ENCODE data around the gene SLC2A4RG. TPM values are rescaled to one million over a fixed set of nuclear protein-coding genes. Genes with fewer than 3 reads are reported as not detected.

The SLC2A4RG gene
- total and polyA plus RNA-seq, 2 of the 13 experiments (the other 11 are each of a cell fraction or from before 2014, with no cell fraction given), result 91.4 to 95.9 TPM

- TF ChIP-seq HNRNPUL1 (IDR thresholded peaks at IDR 0.05; ENCODE audit: low read depth, low read length) (no peak; the same call in 1 of the 2 replicates), ZNF234 (CRISPR knock-in tag; conservative IDR thresholded peaks at IDR 0.05) (peak; percentile 73), HOXA9 (CRISPR knock-in tag; IDR thresholded peaks at IDR 0.05; ENCODE audit: borderline replicate concordance) (peak; percentile 97; the same call in 1 of the 2 replicates), NCOR1 (IDR thresholded peaks at IDR 0.05; ENCODE audit: borderline replicate concordance, low read length) (peak; percentile 72; the same call in 1 of the 2 replicates), ZNF781 (CRISPR knock-in tag; IDR thresholded peaks at IDR 0.05; ENCODE audit: borderline replicate concordance, not compliant biosample characterization) (peak; percentile 51), AHR (CRISPR knock-in tag; IDR thresholded peaks at IDR 0.05) (peak; percentile 93; the same call in 1 of the 2 replicates), NFKB2 (CRISPR knock-in tag; IDR thresholded peaks at IDR 0.05; ENCODE audit: borderline replicate concordance) (peak; percentile 92), CHCHD3 (CRISPR knock-in tag; IDR thresholded peaks at IDR 0.05) (peak; percentile 88; the same call in 1 of the 2 replicates), ZNF724P (CRISPR knock-in tag; IDR thresholded peaks at IDR 0.05; ENCODE audit: borderline replicate concordance) (peak; percentile 96; the same call in 1 of the 2 replicates), ZSCAN29 (CRISPR knock-in tag; conservative IDR thresholded peaks at IDR 0.05) (peak; percentile 40; the same call in 1 of the 2 replicates)
- TF ChIP-seq, protein P1, sequence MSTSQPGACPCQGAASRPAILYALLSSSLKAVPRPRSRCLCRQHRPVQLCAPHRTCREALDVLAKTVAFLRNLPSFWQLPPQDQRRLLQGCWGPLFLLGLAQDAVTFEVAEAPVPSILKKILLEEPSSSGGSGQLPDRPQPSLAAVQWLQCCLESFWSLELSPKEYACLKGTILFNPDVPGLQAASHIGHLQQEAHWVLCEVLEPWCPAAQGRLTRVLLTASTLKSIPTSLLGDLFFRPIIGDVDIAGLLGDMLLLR (CRISPR knock-in tag; IDR thresholded peaks at IDR 0.05), result peak; percentile 93
- TF ChIP-seq, protein P2, sequence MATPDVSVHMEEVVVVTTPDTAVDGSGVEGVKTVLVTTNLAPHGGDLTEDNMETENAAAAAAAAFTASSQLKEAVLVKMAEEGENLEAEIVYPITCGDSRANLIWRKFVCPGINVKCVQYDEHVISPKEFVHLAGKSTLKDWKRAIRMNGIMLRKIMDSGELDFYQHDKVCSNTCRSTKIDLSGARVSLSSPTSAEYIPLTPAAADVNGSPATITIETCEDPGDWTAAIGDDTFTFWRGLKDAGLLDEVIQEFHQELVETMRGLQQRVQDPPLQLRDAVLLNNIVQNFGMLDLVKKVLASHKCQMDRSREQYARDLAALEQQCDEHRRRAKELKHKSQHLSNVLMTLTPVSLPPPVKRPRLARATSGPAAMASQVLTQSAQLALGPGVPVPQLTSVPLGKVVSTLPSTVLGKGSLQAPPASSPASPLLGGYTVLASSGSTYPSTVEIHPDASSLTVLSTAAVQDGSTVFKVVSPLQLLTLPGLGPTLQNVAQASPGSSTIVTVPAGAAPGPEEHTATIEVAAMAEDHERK (CRISPR knock-in tag; IDR thresholded peaks at IDR 0.05; ENCODE audit: low read depth), result peak; percentile 96
- TF ChIP-seq, protein P3, sequence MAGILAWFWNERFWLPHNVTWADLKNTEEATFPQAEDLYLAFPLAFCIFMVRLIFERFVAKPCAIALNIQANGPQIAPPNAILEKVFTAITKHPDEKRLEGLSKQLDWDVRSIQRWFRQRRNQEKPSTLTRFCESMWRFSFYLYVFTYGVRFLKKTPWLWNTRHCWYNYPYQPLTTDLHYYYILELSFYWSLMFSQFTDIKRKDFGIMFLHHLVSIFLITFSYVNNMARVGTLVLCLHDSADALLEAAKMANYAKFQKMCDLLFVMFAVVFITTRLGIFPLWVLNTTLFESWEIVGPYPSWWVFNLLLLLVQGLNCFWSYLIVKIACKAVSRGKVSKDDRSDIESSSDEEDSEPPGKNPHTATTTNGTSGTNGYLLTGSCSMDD (CRISPR knock-in tag; IDR thresholded peaks at IDR 0.05), result no peak
- TF ChIP-seq, protein P4, sequence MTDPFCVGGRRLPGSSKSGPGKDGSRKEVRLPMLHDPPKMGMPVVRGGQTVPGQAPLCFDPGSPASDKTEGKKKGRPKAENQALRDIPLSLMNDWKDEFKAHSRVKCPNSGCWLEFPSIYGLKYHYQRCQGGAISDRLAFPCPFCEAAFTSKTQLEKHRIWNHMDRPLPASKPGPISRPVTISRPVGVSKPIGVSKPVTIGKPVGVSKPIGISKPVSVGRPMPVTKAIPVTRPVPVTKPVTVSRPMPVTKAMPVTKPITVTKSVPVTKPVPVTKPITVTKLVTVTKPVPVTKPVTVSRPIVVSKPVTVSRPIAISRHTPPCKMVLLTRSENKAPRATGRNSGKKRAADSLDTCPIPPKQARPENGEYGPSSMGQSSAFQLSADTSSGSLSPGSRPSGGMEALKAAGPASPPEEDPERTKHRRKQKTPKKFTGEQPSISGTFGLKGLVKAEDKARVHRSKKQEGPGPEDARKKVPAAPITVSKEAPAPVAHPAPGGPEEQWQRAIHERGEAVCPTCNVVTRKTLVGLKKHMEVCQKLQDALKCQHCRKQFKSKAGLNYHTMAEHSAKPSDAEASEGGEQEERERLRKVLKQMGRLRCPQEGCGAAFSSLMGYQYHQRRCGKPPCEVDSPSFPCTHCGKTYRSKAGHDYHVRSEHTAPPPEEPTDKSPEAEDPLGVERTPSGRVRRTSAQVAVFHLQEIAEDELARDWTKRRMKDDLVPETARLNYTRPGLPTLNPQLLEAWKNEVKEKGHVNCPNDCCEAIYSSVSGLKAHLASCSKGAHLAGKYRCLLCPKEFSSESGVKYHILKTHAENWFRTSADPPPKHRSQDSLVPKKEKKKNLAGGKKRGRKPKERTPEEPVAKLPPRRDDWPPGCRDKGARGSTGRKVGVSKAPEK (CRISPR knock-in tag; IDR thresholded peaks at IDR 0.05; ENCODE audit: borderline replicate concordance), result peak; percentile 55; the same call in 1 of the 2 replicates
- TF ChIP-seq, protein P5, sequence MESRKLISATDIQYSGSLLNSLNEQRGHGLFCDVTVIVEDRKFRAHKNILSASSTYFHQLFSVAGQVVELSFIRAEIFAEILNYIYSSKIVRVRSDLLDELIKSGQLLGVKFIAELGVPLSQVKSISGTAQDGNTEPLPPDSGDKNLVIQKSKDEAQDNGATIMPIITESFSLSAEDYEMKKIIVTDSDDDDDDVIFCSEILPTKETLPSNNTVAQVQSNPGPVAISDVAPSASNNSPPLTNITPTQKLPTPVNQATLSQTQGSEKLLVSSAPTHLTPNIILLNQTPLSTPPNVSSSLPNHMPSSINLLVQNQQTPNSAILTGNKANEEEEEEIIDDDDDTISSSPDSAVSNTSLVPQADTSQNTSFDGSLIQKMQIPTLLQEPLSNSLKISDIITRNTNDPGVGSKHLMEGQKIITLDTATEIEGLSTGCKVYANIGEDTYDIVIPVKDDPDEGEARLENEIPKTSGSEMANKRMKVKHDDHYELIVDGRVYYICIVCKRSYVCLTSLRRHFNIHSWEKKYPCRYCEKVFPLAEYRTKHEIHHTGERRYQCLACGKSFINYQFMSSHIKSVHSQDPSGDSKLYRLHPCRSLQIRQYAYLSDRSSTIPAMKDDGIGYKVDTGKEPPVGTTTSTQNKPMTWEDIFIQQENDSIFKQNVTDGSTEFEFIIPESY (CRISPR knock-in tag; IDR thresholded peaks at IDR 0.05), result peak; percentile 68; the same call in 1 of the 2 replicates
- TF ChIP-seq, protein P6, sequence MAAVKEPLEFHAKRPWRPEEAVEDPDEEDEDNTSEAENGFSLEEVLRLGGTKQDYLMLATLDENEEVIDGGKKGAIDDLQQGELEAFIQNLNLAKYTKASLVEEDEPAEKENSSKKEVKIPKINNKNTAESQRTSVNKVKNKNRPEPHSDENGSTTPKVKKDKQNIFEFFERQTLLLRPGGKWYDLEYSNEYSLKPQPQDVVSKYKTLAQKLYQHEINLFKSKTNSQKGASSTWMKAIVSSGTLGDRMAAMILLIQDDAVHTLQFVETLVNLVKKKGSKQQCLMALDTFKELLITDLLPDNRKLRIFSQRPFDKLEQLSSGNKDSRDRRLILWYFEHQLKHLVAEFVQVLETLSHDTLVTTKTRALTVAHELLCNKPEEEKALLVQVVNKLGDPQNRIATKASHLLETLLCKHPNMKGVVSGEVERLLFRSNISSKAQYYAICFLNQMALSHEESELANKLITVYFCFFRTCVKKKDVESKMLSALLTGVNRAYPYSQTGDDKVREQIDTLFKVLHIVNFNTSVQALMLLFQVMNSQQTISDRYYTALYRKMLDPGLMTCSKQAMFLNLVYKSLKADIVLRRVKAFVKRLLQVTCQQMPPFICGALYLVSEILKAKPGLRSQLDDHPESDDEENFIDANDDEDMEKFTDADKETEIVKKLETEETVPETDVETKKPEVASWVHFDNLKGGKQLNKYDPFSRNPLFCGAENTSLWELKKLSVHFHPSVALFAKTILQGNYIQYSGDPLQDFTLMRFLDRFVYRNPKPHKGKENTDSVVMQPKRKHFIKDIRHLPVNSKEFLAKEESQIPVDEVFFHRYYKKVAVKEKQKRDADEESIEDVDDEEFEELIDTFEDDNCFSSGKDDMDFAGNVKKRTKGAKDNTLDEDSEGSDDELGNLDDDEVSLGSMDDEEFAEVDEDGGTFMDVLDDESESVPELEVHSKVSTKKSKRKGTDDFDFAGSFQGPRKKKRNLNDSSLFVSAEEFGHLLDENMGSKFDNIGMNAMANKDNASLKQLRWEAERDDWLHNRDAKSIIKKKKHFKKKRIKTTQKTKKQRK (IDR thresholded peaks at IDR 0.05; ENCODE audit: low read length), result no peak
Measured at GRCh38 chr20:63707558-63708300, 31.8 kb upstream of the SLC2A4RG start, which contains the start of the genes ARFRP1 and ZGPAT (continued).

Measured in HepG2 (cell line).